IPS-20b (cell line): Measurements from ENCODE around the gene TENM4.

Source experiments
- H3K27ac ChIP-seq: one replicate; pipeline ENCODE4 v1.5.1; 2013; ENCODE audit warnings: low read length
- H3K27me3 ChIP-seq: 2 replicates; pipeline ENCODE4 v1.6.1; 2013; ENCODE audit warnings: mild to moderate bottlenecking, low read length, inconsistent platforms; ENCODE audit not compliant: insufficient read depth
- H3K36me3 ChIP-seq: 2 replicates; pipeline ENCODE4 v1.6.1; 2013; ENCODE audit warnings: low read depth, mild to moderate bottlenecking, inconsistent platforms, low read length, moderate library complexity; ENCODE audit not compliant: insufficient read depth
- H3K4me1 ChIP-seq: 2 replicates; pipeline ENCODE4 v1.6.1; 2013; ENCODE audit warnings: mild to moderate bottlenecking, control low read depth, inconsistent platforms, low read length, moderate library complexity; ENCODE audit not compliant: insufficient read depth
- H3K4me3 ChIP-seq: 2 replicates; pipeline ENCODE4 v1.5.1; 2013; ENCODE audit warnings: mild to moderate bottlenecking, low read length, inconsistent platforms
- H3K9ac ChIP-seq: 2 replicates; pipeline ENCODE4 v1.6.1; 2013; ENCODE audit warnings: low read depth, mild to moderate bottlenecking, inconsistent platforms, low read length, moderate library complexity
- H3K9me3 ChIP-seq: 2 replicates; pipeline ENCODE4 v1.6.1; 2013; ENCODE audit warnings: mild to moderate bottlenecking, low read depth, low read length, inconsistent platforms; ENCODE audit not compliant: insufficient read depth

The TENM4 gene

GRCh38 chr11:79403839-79404238, 37.0 kb downstream of the TENM4 start:
- no peaks in the 10 kb centered on the region for H3K4me1 ChIP-seq
- H3K27me3 ChIP-seq, result no peaks in the 10 kb centered on the region
- no peaks in the 10 kb centered on the region for H3K36me3 ChIP-seq
- no peak overlapping the region for H3K27ac ChIP-seq
- no peak overlapping the region for H3K4me3 ChIP-seq
- H3K9me3 ChIP-seq, result no peaks in the 10 kb centered on the region
- no peak overlapping the region for H3K9ac ChIP-seq

- Histone ChIP-seq H3K4me1 (no peaks in the 10 kb centered on the region), H3K27me3 (no peaks in the 10 kb centered on the region), H3K27ac (no peak overlapping the region), H3K9me3 (no peaks in the 10 kb centered on the region), H3K9ac (no peak overlapping the region), H3K4me3 (no peak overlapping the region), H3K36me3 (no peaks in the 10 kb centered on the region)
Measured at GRCh38 chr11:79402912-79403311, 37.9 kb downstream of the TENM4 start.

DNA sequence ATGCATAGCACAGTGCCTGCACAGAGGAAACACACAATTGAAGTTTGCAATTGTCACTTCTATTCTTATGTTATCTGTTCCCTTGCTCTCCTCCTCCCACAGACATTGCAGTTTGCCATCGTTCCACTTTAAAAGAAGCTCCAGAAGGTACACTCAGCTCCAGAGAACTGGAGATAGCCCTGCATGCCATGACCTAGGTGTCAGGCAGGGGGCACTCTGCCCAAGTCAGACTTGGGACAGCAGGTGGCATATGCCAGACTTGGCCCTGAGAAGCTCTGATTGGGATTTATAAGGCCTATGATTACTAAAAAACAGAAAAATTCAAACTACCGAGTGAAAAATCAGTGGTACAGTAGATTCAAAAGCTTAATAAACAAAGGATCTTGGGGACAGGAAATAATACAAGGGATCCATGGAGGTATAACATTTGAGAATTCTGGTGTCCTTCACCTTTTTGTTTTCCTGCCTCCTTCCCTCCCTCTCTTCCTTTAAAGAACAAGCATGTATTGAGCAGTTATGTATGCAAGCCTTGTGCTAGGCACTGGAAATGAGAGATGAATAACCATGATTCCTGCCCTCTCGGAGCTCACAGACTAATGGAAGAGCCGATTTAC, 40.0 kb downstream of the TENM4 start:
- Histone ChIP-seq H3K4me1 (no peaks in the 10 kb centered on the region), H3K4me3 (no peak overlapping the region), H3K9me3 (no peaks in the 10 kb centered on the region), H3K27me3 (no peaks in the 10 kb centered on the region), H3K9ac (no peak overlapping the region), H3K36me3 (no peaks in the 10 kb centered on the region), H3K27ac (no peak overlapping the region)

DNA sequence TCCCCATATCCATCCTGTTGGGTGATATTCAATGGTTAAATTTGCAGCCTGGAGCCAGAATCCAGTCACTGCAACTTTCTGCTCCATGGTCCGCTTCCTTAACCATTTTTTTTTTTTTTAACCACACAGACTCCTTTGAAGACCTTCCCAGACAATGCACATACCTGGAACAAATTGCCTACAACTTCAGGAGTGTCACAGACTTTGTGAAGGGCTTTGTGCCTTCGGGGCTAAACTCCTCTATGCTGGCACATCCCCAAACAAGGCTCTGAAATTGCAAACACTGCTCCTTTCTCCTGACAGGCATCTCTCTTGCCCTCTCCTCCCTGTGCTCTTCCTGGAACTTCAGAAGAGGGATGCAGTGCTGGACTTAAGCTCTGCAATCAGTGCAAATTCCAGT, 40.6 kb downstream of the TENM4 start:
- Histone ChIP-seq H3K9ac (no peak overlapping the region), H3K4me3 (no peak overlapping the region), H3K27me3 (no peaks in the 10 kb centered on the region), H3K36me3 (no peaks in the 10 kb centered on the region), H3K27ac (no peak overlapping the region), H3K4me1 (no peaks in the 10 kb centered on the region), H3K9me3 (no peaks in the 10 kb centered on the region)

GRCh38 chr11:79397252-79397651, 43.6 kb downstream of the TENM4 start:
- H3K4me1 ChIP-seq, result peaks cover 19% of the 10 kb centered on the region
- no peaks in the 10 kb centered on the region for H3K36me3 ChIP-seq
- no peaks in the 10 kb centered on the region for H3K27me3 ChIP-seq
- no peak overlapping the region for H3K27ac ChIP-seq
- no peak overlapping the region for H3K9ac ChIP-seq
- H3K9me3 ChIP-seq, result no peaks in the 10 kb centered on the region
- H3K4me3 ChIP-seq, result no peak overlapping the region

DNA sequence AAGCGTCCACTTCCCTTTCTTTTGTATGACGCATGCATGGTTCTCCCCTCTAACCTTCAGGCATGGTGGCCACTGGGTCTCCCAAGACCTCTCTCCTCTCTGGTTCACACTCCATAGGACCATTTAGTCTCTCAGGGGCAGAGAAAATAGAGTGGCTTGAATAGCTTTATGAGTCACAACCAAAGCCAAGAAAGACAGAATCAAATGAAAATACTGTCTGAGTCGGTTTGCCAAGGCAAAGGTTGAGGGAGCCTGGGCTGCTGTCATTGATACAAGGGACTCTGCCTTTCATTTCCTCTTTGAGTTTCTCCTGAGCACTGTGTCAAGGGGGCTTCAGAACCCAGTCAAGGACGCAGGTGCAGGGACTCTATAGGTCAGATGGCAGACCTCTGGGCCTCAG, 44.2 kb downstream of the TENM4 start:
- Histone ChIP-seq H3K9me3 (no peaks in the 10 kb centered on the region), H3K4me1 (peaks cover 19% of the 10 kb centered on the region), H3K36me3 (no peaks in the 10 kb centered on the region), H3K4me3 (no peak overlapping the region), H3K27me3 (no peaks in the 10 kb centered on the region), H3K9ac (no peak overlapping the region), H3K27ac (no peak overlapping the region)

- H3K4me3 ChIP-seq, result no peak overlapping the region
- no peaks in the 10 kb centered on the region for H3K27me3 ChIP-seq
- H3K36me3 ChIP-seq, result no peaks in the 10 kb centered on the region
- no peaks in the 10 kb centered on the region for H3K9me3 ChIP-seq
- peaks cover 19% of the 10 kb centered on the region for H3K4me1 ChIP-seq
- H3K27ac ChIP-seq, result no peak overlapping the region
- no peak overlapping the region for H3K9ac ChIP-seq
Measured at GRCh38 chr11:79396001-79396400, 44.8 kb downstream of the TENM4 start.

- no peak overlapping the region for H3K27ac ChIP-seq
- no peaks in the 10 kb centered on the region for H3K27me3 ChIP-seq
- no peaks in the 10 kb centered on the region for H3K36me3 ChIP-seq
- no peak overlapping the region for H3K9ac ChIP-seq
- no peaks in the 10 kb centered on the region for H3K9me3 ChIP-seq
- H3K4me3 ChIP-seq, result peak overlapping the region; percentile 1; the same call in 1 of the 2 replicates
- H3K4me1 ChIP-seq, result peaks cover 19% of the 10 kb centered on the region
Measured at GRCh38 chr11:79393362-79394043, 47.3 kb downstream of the TENM4 start.

DNA sequence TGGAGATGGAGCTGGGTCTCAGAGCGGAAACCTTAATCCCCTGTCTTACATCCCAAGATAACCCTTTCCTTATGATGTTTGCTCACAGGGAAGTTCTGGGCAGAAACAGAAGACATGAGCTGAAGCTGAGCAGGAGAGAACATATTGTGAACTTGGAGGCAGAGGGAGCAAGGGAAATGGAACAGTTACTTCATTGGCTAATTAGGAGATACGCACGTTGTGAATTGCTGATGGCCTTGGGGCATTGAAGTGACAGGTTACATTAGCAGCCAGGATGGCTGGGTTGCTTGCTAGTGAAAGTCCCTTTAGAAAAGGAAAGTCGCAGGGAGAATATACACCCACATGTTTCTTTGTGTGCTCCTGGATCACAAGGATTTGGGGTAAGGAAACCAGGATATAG, 48.7 kb downstream of the TENM4 start:
- Histone ChIP-seq H3K4me1 (peaks cover 19% of the 10 kb centered on the region), H3K27me3 (no peaks in the 10 kb centered on the region), H3K27ac (no peak overlapping the region), H3K9me3 (no peaks in the 10 kb centered on the region), H3K9ac (no peak overlapping the region), H3K36me3 (no peaks in the 10 kb centered on the region), H3K4me3 (no peak overlapping the region)

- no peaks in the 10 kb centered on the region for H3K9me3 ChIP-seq
Measured at GRCh38 chr11:79390923-79391322, 49.9 kb downstream of the TENM4 start.

DNA sequence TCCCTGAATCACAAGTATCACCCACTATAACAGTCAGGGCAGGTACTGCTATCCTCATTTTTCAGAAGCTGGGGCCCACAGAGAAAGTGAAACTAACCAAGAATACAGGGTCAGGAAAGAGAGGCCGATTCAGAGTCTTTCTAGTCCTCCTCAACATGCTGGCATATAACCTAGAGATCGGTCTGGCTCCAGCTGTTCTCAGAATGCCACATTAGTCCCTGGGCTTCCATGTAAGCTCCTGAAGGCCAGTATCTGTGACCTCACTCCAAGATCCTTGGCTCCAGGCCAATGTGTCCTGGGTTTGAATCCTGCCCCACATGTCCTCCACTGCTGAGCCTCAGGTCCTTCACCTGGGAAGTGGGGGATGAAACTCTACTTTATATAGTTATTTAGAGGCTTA, 50.4 kb downstream of the TENM4 start:
- Histone ChIP-seq H3K9me3 (no peaks in the 10 kb centered on the region), H3K4me3 (no peak overlapping the region), H3K4me1 (peaks cover 19% of the 10 kb centered on the region), H3K27ac (no peak overlapping the region), H3K9ac (no peak overlapping the region), H3K27me3 (no peaks in the 10 kb centered on the region), H3K36me3 (no peaks in the 10 kb centered on the region)

More at GRCh38 chr11:79390923-79391322, 49.9 kb downstream of the TENM4 start:
- H3K4me3 ChIP-seq, result no peak overlapping the region
- H3K27ac ChIP-seq, result no peak overlapping the region
- H3K27me3 ChIP-seq, result no peaks in the 10 kb centered on the region
- H3K36me3 ChIP-seq, result no peaks in the 10 kb centered on the region
- peaks cover 19% of the 10 kb centered on the region for H3K4me1 ChIP-seq
- H3K9ac ChIP-seq, result no peak overlapping the region

- Histone ChIP-seq H3K9ac (no peak overlapping the region), H3K27me3 (no peaks in the 10 kb centered on the region), H3K36me3 (no peaks in the 10 kb centered on the region)
Measured at GRCh38 chr11:79388201-79388600, 52.6 kb downstream of the TENM4 start.

More at GRCh38 chr11:79388201-79388600, 52.6 kb downstream of the TENM4 start:
- no peaks in the 10 kb centered on the region for H3K9me3 ChIP-seq
- no peak overlapping the region for H3K27ac ChIP-seq
- peaks cover 8% of the 10 kb centered on the region for H3K4me1 ChIP-seq
- H3K4me3 ChIP-seq, result no peak overlapping the region
